Amniotic stem cell (primary cell): ENCODE measurements around the gene SYCP1.
"Not testable (repeated sequence)": the region's sequence is repeated elsewhere in the genome, so short reads cannot be mapped to it uniquely, and the experiment has no call there.

Experiments used
- DNase-seq: peaks from one replicate; lab custom pipeline; 2025; lab: John Stamatoyannopoulos, UW

Gene SYCP1

GRCh38 chr1:114854693-114855320, at the start of gene SYCP1:
Gene SYCP1 (plus strand): TSS chr1:114854863. CDS start chr1:114855465, 602 bp downstream.
- DNase-seq = no peak

GRCh38 chr1:114819869-114820268, 34.8 kb upstream of the SYCP1 start:
- DNase-seq = no peak

- no peak for DNase-seq
Observed at GRCh38 chr1:114820392-114820791, 34.3 kb upstream of the SYCP1 start.

GRCh38 chr1:114821978-114822377, 32.7 kb upstream of the SYCP1 start:
- no peak for DNase-seq

- no peak for DNase-seq
Observed at GRCh38 chr1:114828251-114828650, 26.4 kb upstream of the SYCP1 start.

- DNase-seq = not testable (repeated sequence)
Observed at GRCh38 chr1:114830075-114830474, 24.6 kb upstream of the SYCP1 start.

- DNase-seq = no peak
Observed at GRCh38 chr1:114831276-114831994, 23.2 kb upstream of the SYCP1 start.

- no peak for DNase-seq
Observed at GRCh38 chr1:114832057-114832456, 22.6 kb upstream of the SYCP1 start.

GRCh38 chr1:114833421-114833820, 21.2 kb upstream of the SYCP1 start:
- DNase-seq = no peak

GRCh38 chr1:114844270-114844669, 10.4 kb upstream of the SYCP1 start:
- no peak for DNase-seq

- no peak for DNase-seq
Observed at GRCh38 chr1:114853584-114853983, 1.1 kb upstream of the SYCP1 start.

- no peak for DNase-seq
Observed at GRCh38 chr1:114861384-114861783, 6.7 kb downstream of the SYCP1 start.

GRCh38 chr1:114892194-114892918, 37.7 kb downstream of the SYCP1 start:
- DNase-seq = no peak

GRCh38 chr1:114896795-114897194, 42.1 kb downstream of the SYCP1 start:
- no peak for DNase-seq

GRCh38 chr1:114901814-114902213, 47.2 kb downstream of the SYCP1 start:
- DNase-seq = no peak

- DNase-seq = no peak
Observed at GRCh38 chr1:114902343-114902742, 47.7 kb downstream of the SYCP1 start.

GRCh38 chr1:114903480-114903879, 48.8 kb downstream of the SYCP1 start:
- DNase-seq = no peak

- DNase-seq = not testable (repeated sequence)
Observed at GRCh38 chr1:114915720-114916119, 61.1 kb downstream of the SYCP1 start.

GRCh38 chr1:114926607-114927006, 71.9 kb downstream of the SYCP1 start:
- DNase-seq = no peak

- no peak for DNase-seq
Observed at GRCh38 chr1:114927401-114927800, 72.7 kb downstream of the SYCP1 start.

GRCh38 chr1:114956570-114956969, 101.9 kb downstream of the SYCP1 start:
- no peak for DNase-seq

- DNase-seq = no peak
Observed at GRCh38 chr1:114959423-114959822, 104.8 kb downstream of the SYCP1 start.

- DNase-seq = no peak
Observed at GRCh38 chr1:114976891-114977290, 122.2 kb downstream of the SYCP1 start.
